Measurements from ENCODE around the gene PCYOX1L. TPM values are rescaled to one million over a fixed set of nuclear protein-coding genes. Genes with fewer than 3 reads are reported as not detected.

The PCYOX1L gene
- total RNA-seq, 1 experiment from 2014 or later, result 15.3 TPM

GRCh38 chr5:149376711-149377447, 19.0 kb downstream of the PCYOX1L start:
- Histone ChIP-seq H4K8ac (replicated peaks; ENCODE audit: insufficient read length, low read depth, low read length) (no peak overlapping the region), H4K91ac (ENCODE audit: insufficient read length, low read depth, low read length) (no peak overlapping the region), H3K18ac (ENCODE audit: insufficient read length, low read depth, low read length) (no peak overlapping the region), H3K79me2 (ENCODE audit: insufficient read depth, low read length) (no peaks in the 10 kb centered on the region), H2BK120ac (ENCODE audit: low read depth, low read length, poor library complexity, severe bottlenecking) (no peak overlapping the region), H3T11ph (ENCODE audit: low read length) (no peak overlapping the region), H2AFZ (ENCODE audit: low read length) (no peak overlapping the region), H3K23ac (ENCODE audit: insufficient read length, low read depth, low read length) (no peak overlapping the region), H4K5ac (ENCODE audit: insufficient read length, low read depth, low read length) (no peak overlapping the region), H2BK12ac (ENCODE audit: insufficient read length, low read depth, low read length) (no peak overlapping the region), H3K27me3 (ENCODE audit: insufficient read depth, low read length) (no peaks in the 10 kb centered on the region; the same call in 1 of the 2 replicates), H2AK5ac (ENCODE audit: insufficient read length, low read length) (no peak overlapping the region), H3K27ac (ENCODE audit: insufficient read length, low read depth, low read length) (no peak overlapping the region), H2BK15ac (ENCODE audit: low read depth, low read length) (no peak overlapping the region), H3K14ac (ENCODE audit: insufficient read depth, low read length) (no peak overlapping the region; the same call in 1 of the 2 replicates), H3K9ac (ENCODE audit: extremely low read depth, insufficient read length, low read length) (no peak overlapping the region), H3K23me2 (ENCODE audit: insufficient read length, low read depth, low read length, poor library complexity, severe bottlenecking) (no peaks in the 10 kb centered on the region), H3K4ac (ENCODE audit: low read depth, low read length) (no peak overlapping the region), H2BK20ac (ENCODE audit: low read depth, low read length, poor library complexity, severe bottlenecking) (no peak overlapping the region), H3K79me1 (ENCODE audit: insufficient read depth, low read depth, low read length, poor library complexity, severe bottlenecking) (no peaks in the 10 kb centered on the region), H4K20me1 (ENCODE audit: control insufficient read depth, insufficient read depth, insufficient read length) (no peaks in the 10 kb centered on the region), H3K4me1 (ENCODE audit: insufficient read depth, low read length) (no peaks in the 10 kb centered on the region), H3K56ac (ENCODE audit: insufficient read length, low read depth, low read length) (no peak overlapping the region), H2BK5ac (ENCODE audit: insufficient read length, low read length) (no peak overlapping the region), H3K4me2 (ENCODE audit: insufficient read depth, insufficient read length, low read length) (no peak overlapping the region), H3K9me3 (ENCODE audit: control insufficient read depth, low read depth, low read length) (no peaks in the 10 kb centered on the region)
- H3K4me3 Mint-ChIP-seq, result no peak overlapping the region
- no peaks in the 10 kb centered on the region for H3K36me3 Mint-ChIP-seq (ENCODE audit: insufficient read depth in 1 of 3, low read depth in 3 of 3)
- no peak for TF ChIP-seq CTCF (conservative IDR thresholded peaks at IDR 0.05)
- peaks cover 19 to 20% of the 10 kb centered on the region in 2 experiments for H3K4me1 Mint-ChIP-seq
- H3K27ac Mint-ChIP-seq, result peak overlapping the region in 1 of 3 experiments; percentile 27; a peak in 1 of 7 replicates
- no peaks in the 10 kb centered on the region; a peak in 1 of 5 replicates for H3K9me3 Mint-ChIP-seq
- no peak for DNase-seq
- no CpG with 5 or more reads among the region's 7 CpGs for WGBS (ENCODE audit: extremely low coverage, insufficient read length, low lambda C conversion rate)
- no peaks in the 10 kb centered on the region for H3K27me3 Mint-ChIP-seq (ENCODE audit: low read depth)

Measured in H9 (cell line).